Measurements from ENCODE around the gene MARK3. TPM values are rescaled to one million over a fixed set of nuclear protein-coding genes. Genes with fewer than 3 reads are reported as not detected.

The MARK3 gene
- total and polyA plus RNA-seq, 2 of the 13 experiments (the other 11 are each of a cell fraction or from before 2014, with no cell fraction given), result 47.7 to 56.6 TPM

- TF ChIP-seq USF2 (IDR thresholded peaks at IDR 0.05; ENCODE audit: low read depth, low read length), result no peak
- TF ChIP-seq USF2 (CRISPR knock-in tag; IDR thresholded peaks at IDR 0.05; ENCODE audit: borderline replicate concordance), result no peak
- no peak for TF ChIP-seq ZNF710 (CRISPR knock-in tag; IDR thresholded peaks at IDR 0.05; ENCODE audit: borderline replicate concordance)
- no peak for TF ChIP-seq CBX2 (IDR thresholded peaks at IDR 0.05; ENCODE audit: low read depth, low read length)
- no peak for TF ChIP-seq CBX2 (CRISPR knock-in tag; IDR thresholded peaks at IDR 0.05; ENCODE audit: low read depth)
- TF ChIP-seq BRCA1 (CRISPR knock-in tag; IDR thresholded peaks at IDR 0.05), result no peak
- no peak for TF ChIP-seq SRSF9 (IDR thresholded peaks at IDR 0.05; ENCODE audit: borderline replicate concordance, insufficient read depth, low read depth, low read length, poor library complexity, severe bottlenecking)
- TF ChIP-seq ZNF512B (CRISPR knock-in tag; IDR thresholded peaks at IDR 0.05; ENCODE audit: borderline replicate concordance), result no peak
- TF ChIP-seq PRDM10 (CRISPR knock-in tag; IDR thresholded peaks at IDR 0.05; ENCODE audit: low read depth), result 0 out of 2 replicates have a peak, but pooled peaks have one; percentile 23
- TF ChIP-seq HNRNPLL (IDR thresholded peaks at IDR 0.05; ENCODE audit: low read depth, low read length, poor library complexity, severe bottlenecking), result peak; percentile 44
- TF ChIP-seq ZFP90 (CRISPR knock-in tag; IDR thresholded peaks at IDR 0.05; ENCODE audit: borderline replicate concordance), result no peak
- no peak for TF ChIP-seq ZNF652 (CRISPR knock-in tag; IDR thresholded peaks at IDR 0.05; ENCODE audit: borderline replicate concordance, low read depth)
- no peak for TF ChIP-seq ZNF281 (CRISPR knock-in tag; IDR thresholded peaks at IDR 0.05; ENCODE audit: borderline replicate concordance)
Measured at GRCh38 chr14:103385152-103385928, at the start of gene MARK3 (continued).
